Glutamatergic neuron (in vitro differentiated cells): ENCODE results near the gene KIF3A. TPM values are rescaled to one million over a fixed set of nuclear protein-coding genes. Genes with fewer than 3 reads are reported as not detected.

Experiments used
- DNase-seq: peaks from one replicate; pipeline ENCODE4 v3.0.0; 2022
- H3K27ac Mint-ChIP-seq: one replicate; pipeline ENCODE4 v1.8.0; 2020; ENCODE audit warnings: mild to moderate bottlenecking, mixed read lengths, inconsistent platforms; ENCODE audit not compliant: unreplicated experiment
- H3K27me3 Mint-ChIP-seq: one replicate; pipeline ENCODE4 v1.8.0; 2020; ENCODE audit warnings: mild to moderate bottlenecking, moderate library complexity, mixed read lengths, inconsistent platforms; ENCODE audit not compliant: unreplicated experiment
- H3K36me3 Mint-ChIP-seq: one replicate; pipeline ENCODE4 v1.8.0; 2020; ENCODE audit warnings: mild to moderate bottlenecking, mixed read lengths, inconsistent platforms; ENCODE audit not compliant: unreplicated experiment
- H3K4me1 Mint-ChIP-seq: one replicate; pipeline ENCODE4 v1.8.0; 2020; ENCODE audit warnings: mild to moderate bottlenecking, low read depth, mixed read lengths, inconsistent platforms; ENCODE audit not compliant: unreplicated experiment
- H3K4me3 Mint-ChIP-seq: one replicate; pipeline ENCODE4 v1.8.0; 2020; ENCODE audit warnings: mild to moderate bottlenecking, mixed read lengths, inconsistent platforms; ENCODE audit not compliant: unreplicated experiment
- H3K9me3 Mint-ChIP-seq: one replicate; pipeline ENCODE4 v1.8.0; 2020; ENCODE audit warnings: mild to moderate bottlenecking, moderate library complexity, mixed read lengths, inconsistent platforms; ENCODE audit not compliant: unreplicated experiment
- total RNA-seq: library from RNA; stranded (reverse); fragmentation: NEBNext Ultra II Directional; extraction: Animal tissue kit (Norgen Biotek cat#: 25700); gene quantifications from one replicate; pipeline ENCODE4 v1.2.1, GENCODE V29; 2021; ENCODE audit not compliant: unreplicated experiment
- TF ChIP-seq, protein P1 (sequence below): fragments of 200-600 bp; sonication (generic); IDR thresholded peaks from one replicate; pipeline ENCODE4 v1.5.0; 2021; ENCODE audit not compliant: partially characterized antibody, unreplicated experiment

Gene KIF3A
- total RNA-seq, 1 donor from 2014 or later = 42.4 TPM

DNA sequence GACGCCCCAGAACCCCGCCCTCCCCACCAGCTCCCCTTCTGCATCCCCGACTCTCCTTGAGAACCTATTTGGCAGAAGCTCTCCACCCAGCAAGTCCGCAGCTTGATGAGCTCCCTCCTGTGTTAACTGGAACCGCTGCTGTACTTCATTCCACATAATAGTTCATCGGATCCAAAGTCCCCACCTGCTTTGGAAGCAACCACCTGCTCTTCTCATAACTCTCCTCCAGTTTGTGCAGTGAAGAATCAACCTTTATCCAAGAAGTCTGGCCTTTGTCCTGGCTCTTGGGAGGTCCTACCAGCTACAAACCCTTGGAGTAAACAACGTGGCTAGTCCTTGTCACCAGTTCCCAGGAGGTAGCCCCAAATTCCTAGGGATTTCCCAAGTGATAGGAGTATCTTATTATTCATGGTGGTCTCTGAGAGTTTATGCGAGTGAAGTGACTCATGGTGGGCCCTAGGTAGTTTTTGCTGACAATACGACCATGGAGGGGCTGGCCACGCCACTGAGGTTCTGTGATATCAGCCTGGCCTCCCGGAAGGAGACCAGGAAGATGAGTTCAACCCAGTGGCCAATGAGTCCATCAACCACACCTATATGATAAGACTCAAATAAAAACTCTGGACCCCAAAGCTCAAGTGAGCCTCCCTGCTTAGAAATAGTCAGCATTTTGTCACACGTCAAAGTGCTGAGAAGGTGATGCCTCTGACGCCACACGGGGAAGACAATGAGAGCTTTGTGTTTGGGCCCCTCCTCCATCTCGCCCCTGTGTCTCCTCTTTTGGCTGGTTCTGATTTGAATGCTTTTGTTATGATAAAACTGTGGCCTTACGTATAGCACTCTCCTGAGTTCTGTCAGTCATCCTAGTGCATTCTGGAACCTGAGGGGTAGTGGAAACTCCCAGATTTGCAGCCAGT, 67.1 kb downstream of the KIF3A start:
- H3K36me3 Mint-ChIP-seq = peaks cover 4% of the 10 kb centered on the region
- H3K9me3 Mint-ChIP-seq = peaks cover 5% of the 10 kb centered on the region
- peaks cover 1% of the 10 kb centered on the region for H3K4me1 Mint-ChIP-seq
- no peak overlapping the region for H3K27ac Mint-ChIP-seq
- DNase-seq = no peak
- TF ChIP-seq, protein P1, sequence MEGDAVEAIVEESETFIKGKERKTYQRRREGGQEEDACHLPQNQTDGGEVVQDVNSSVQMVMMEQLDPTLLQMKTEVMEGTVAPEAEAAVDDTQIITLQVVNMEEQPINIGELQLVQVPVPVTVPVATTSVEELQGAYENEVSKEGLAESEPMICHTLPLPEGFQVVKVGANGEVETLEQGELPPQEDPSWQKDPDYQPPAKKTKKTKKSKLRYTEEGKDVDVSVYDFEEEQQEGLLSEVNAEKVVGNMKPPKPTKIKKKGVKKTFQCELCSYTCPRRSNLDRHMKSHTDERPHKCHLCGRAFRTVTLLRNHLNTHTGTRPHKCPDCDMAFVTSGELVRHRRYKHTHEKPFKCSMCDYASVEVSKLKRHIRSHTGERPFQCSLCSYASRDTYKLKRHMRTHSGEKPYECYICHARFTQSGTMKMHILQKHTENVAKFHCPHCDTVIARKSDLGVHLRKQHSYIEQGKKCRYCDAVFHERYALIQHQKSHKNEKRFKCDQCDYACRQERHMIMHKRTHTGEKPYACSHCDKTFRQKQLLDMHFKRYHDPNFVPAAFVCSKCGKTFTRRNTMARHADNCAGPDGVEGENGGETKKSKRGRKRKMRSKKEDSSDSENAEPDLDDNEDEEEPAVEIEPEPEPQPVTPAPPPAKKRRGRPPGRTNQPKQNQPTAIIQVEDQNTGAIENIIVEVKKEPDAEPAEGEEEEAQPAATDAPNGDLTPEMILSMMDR = no peak
- H3K4me3 Mint-ChIP-seq = no peak overlapping the region
- H3K27me3 Mint-ChIP-seq = peaks cover 6% of the 10 kb centered on the region

DNA sequence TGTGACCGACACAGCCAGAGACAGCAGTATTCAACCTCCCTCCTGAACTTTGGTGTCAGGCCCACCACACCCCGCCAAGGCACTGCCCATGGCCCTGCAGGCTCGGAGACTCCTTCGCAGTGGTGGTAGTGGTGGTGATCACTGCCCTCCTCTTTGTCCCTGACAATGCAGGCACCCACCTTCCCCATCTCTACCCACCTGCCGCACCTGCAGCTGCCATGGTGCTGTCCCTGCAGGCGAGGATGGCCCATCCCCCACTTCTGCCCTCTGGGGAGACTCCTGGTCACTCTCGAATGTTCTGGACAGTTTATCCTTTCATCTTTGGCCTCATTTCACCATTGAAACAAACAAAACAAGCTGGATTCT, 67.9 kb downstream of the KIF3A start:
- Mint-ChIP-seq H3K9me3 (peaks cover 5% of the 10 kb centered on the region), H3K27me3 (peaks cover 6% of the 10 kb centered on the region), H3K4me1 (peaks cover 2% of the 10 kb centered on the region), H3K36me3 (peaks cover 3% of the 10 kb centered on the region), H3K27ac (no peak overlapping the region), H3K4me3 (no peak overlapping the region)
- TF ChIP-seq, protein P1 = no peak
- DNase-seq = no peak

DNA sequence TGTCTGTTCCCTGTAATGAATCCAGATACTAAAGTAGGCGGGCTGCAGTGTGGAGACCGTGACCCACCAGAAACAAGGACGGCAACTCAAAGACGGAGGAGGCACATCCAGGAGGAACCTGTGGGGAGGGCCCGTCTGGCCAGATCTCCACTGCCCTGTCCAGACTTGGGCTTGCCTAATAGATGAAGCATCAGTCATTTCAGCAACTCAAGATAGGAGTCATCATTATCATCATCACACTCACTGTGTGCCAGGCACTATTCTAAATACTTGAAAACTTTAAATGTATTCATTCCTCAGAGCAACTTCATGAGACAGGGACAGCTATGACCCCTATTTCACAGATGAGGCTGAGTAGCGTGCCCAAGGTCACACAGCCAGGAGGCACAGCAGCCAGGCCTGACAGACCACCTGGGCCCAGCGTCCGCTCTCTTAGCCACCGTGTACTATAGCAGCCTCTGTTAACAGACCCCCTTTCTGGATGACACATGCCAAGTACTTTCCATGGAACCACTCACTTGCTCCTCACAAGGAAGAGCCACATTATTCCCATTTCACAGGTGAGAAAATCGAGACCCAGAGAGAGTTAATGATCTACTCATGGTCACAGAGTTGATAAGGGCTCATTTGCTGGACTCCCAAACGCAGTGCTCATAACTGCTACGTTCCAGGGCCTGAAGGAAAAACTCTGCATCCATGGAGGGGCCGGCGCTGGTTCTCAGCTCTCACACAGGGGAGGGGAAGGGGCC, 68.5 kb downstream of the KIF3A start:
- Mint-ChIP-seq H3K4me1 (peaks cover 8% of the 10 kb centered on the region), H3K9me3 (peaks cover 5% of the 10 kb centered on the region)

DNA sequence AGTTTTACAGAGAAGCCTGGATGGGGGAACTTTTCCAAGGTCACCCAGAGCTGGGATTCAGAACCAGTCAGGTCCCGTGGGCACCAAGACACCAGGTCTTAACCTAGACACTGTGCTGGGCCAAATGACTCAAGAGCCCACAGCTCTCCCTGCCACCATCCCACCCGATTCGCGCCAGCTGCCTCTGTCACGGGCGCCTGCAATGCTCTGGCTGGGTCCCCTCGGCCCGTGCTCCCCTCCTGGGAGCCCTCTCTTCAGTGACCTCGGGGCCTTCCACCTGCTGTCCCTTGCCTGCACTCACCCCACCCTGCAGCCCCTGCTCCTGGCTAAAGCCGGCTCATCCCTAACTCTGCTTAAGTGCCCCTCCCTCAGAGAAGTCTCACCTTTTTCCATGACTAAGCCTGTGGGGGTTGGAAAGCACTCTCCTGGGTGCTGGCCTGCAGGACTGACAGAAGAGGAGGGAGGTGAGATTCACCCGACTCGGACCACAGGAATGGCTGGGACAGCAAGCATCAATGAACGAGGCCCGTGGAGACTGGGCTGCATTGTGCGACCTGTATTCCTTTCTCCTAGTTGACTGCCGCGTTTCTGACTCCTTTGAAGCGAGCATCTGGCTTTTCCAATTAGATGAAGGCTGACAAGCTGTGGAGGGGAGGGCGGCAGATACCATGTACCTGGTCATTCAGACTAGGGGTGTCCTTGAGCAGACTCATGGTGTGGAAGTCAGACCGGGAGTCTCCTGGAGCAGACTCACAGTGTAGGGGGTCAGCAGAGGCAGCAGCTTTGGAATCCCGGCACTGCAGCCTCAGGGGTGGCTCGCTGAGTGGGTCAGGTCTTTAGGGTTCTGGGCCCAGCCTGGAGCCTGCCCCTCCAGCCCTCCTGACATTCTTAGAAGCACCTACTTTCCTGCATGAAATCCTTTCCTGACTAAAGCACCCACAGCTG, 69.3 kb downstream of the KIF3A start:
- Mint-ChIP-seq H3K36me3 (no peaks in the 10 kb centered on the region), H3K4me3 (no peak overlapping the region), H3K27ac (no peak overlapping the region), H3K27me3 (peaks cover 2% of the 10 kb centered on the region), H3K9me3 (peaks cover 5% of the 10 kb centered on the region), H3K4me1 (peaks cover 13% of the 10 kb centered on the region)
- TF ChIP-seq, protein P1 = no peak
- DNase-seq = no peak

More for the DNA sequence above, 68.5 kb downstream of the KIF3A start:
- no peak overlapping the region for H3K27ac Mint-ChIP-seq
- peaks cover 3% of the 10 kb centered on the region for H3K27me3 Mint-ChIP-seq
- no peaks in the 10 kb centered on the region for H3K36me3 Mint-ChIP-seq
- no peak for DNase-seq
- no peak overlapping the region for H3K4me3 Mint-ChIP-seq
- TF ChIP-seq, protein P1 = no peak
